Lower leg skin (tissue), 4 donors: ENCODE measurements around the gene PRDM8. TPM values are rescaled to one million over a fixed set of nuclear protein-coding genes. Genes with fewer than 3 reads are reported as not detected.

Experiments
- DNase-seq, 2 donors: peaks; one replicate each; pipeline ENCODE4 v3.0.0-alpha.2; 2019; ENCODE audit warnings: low spot score in 2 of 2
- H3K4me3 ChIP-seq: fragments of 200-600 bp; sonication (generic); 2 replicates; pipeline ENCODE4 v1.5.1; 2017; ENCODE audit warnings: mild to moderate bottlenecking, low read depth; ENCODE audit not compliant: poor library complexity, severe bottlenecking
- CTCF ChIP-seq, 3 donors: fragments of 450-650 bp; IDR thresholded peaks; one replicate each; pipeline ENCODE4 v1.5.1; 2016; ENCODE audit warnings: antibody characterized with exemption in 3 of 3, mild to moderate bottlenecking in 3 of 3, moderate library complexity in 2 of 3
- POLR2A ChIP-seq, 2 donors: fragments of 450-650 bp; IDR thresholded peaks; one replicate each; pipeline ENCODE4 v1.6.1; 2016 to 2017; ENCODE audit warnings: antibody characterized with exemption in 2 of 2, mild to moderate bottlenecking in 1 of 2, moderate library complexity in 1 of 2
- WGBS, 2 donors: methylation state at CpG; one replicate each; pipeline ENCODE4 v1.1.5; 2018; 5-methylcytosine and 5-hydroxymethylcytosine counted together
- intact Hi-C: fragments of 100-400 bp; cut with DNase I; formaldehyde crosslinking; loops from one replicate; pipeline ENCODE4 v1.15.0; 2023; ENCODE audit warnings: low total_unique reads
- total RNA-seq, 4 donors: library from RNA; depleted of rRNA; stranded (reverse); fragments of >200 nt; gene quantifications; one replicate each; pipeline ENCODE4 v1.1.0, GENCODE V29; 2016

Gene PRDM8
- total RNA-seq, 4 donors from 2014 or later = 1.4 to 4.6 (median 3.9) TPM

GRCh38 chr4:80226094-80226493 lies 28.8 kb downstream of the PRDM8 start:
- no peak overlapping the region for H3K4me3 ChIP-seq
- no peak for DNase-seq
- 36 to 40% methylated on average over 2 of the region's 2 CpGs for WGBS, 2 donors
- intact Hi-C loops = no loop called here
- TF ChIP-seq POLR2A (IDR thresholded peaks at IDR 0.05) (no peak), CTCF (IDR thresholded peaks at IDR 0.05) (no peak)

GRCh38 chr4:80228460-80228859 lies 31.2 kb downstream of the PRDM8 start:
- intact Hi-C loops = no loop called here

GRCh38 chr4:80229128-80229527 lies 31.8 kb downstream of the PRDM8 start:
- WGBS, 2 donors = 56 to 57% methylated on average over 2 of the region's 2 CpGs
- H3K4me3 ChIP-seq = no peak overlapping the region
- no peak for DNase-seq
- TF ChIP-seq CTCF (IDR thresholded peaks at IDR 0.05) = no peak
- intact Hi-C loops = no loop called here

More at GRCh38 chr4:80228460-80228859, 31.2 kb downstream of the PRDM8 start:
- no peak for DNase-seq
- H3K4me3 ChIP-seq = no peak overlapping the region
- TF ChIP-seq POLR2A (IDR thresholded peaks at IDR 0.05) (no peak), CTCF (IDR thresholded peaks at IDR 0.05) (no peak)

- intact Hi-C loops = no loop called here
- DNase-seq = no peak
- TF ChIP-seq CTCF (IDR thresholded peaks at IDR 0.05) (no peak), POLR2A (IDR thresholded peaks at IDR 0.05) (no peak)
- no peak overlapping the region for H3K4me3 ChIP-seq
- 88 to 91% methylated on average over 2 of the region's 2 CpGs for WGBS, 2 donors
These were observed 32.3 kb downstream of the PRDM8 start for GRCh38 chr4:80229590-80229989.

- intact Hi-C loops = no loop called here
- no peak overlapping the region for H3K4me3 ChIP-seq
- no peak for DNase-seq
- 75 to 78% methylated on average over 5 of the region's 5 CpGs for WGBS, 2 donors
- TF ChIP-seq POLR2A (IDR thresholded peaks at IDR 0.05) (no peak), CTCF (IDR thresholded peaks at IDR 0.05) (no peak)
These were observed 33.9 kb downstream of the PRDM8 start for GRCh38 chr4:80231180-80231579.

- WGBS, 2 donors = 89 to 96% methylated on average over 2 of the region's 2 CpGs
- no peak for DNase-seq
- TF ChIP-seq POLR2A (IDR thresholded peaks at IDR 0.05) (no peak), CTCF (IDR thresholded peaks at IDR 0.05) (no peak)
- no peak overlapping the region for H3K4me3 ChIP-seq
- intact Hi-C loops = no loop called here
These were observed 35.5 kb downstream of the PRDM8 start for GRCh38 chr4:80232707-80233370.
